Cerebellar cortex (tissue), 1 donor: ENCODE data around the gene CAPZB.
"Not testable (repeated sequence)": the region's sequence is repeated elsewhere in the genome, so short reads cannot be mapped to it uniquely, and the experiment has no call there.

ENCODE experiments used
- DNase-seq: peaks from one replicate; pipeline ENCODE4 v3.0.0-alpha.2; 2015; ENCODE audit warnings: low spot score

The CAPZB gene

GRCh38 chr1:19497443-19497842, 12.1 kb upstream of the CAPZB start:
- not testable (repeated sequence) for DNase-seq

GRCh38 chr1:19496527-19496874, 11.2 kb upstream of the CAPZB start:
- DNase-seq = no peak

GRCh38 chr1:19495799-19496526, 10.6 kb upstream of the CAPZB start:
- DNase-seq = no peak

GRCh38 chr1:19495000-19495656, 9.8 kb upstream of the CAPZB start:
- DNase-seq = no peak

- DNase-seq = no peak
Measured at GRCh38 chr1:19493547-19493946, 8.2 kb upstream of the CAPZB start.

- DNase-seq = no peak
Measured at GRCh38 chr1:19489996-19490395, 4.7 kb upstream of the CAPZB start.

- DNase-seq = no peak
Measured at GRCh38 chr1:19488136-19488535, 2.8 kb upstream of the CAPZB start.

GRCh38 chr1:19484798-19485361, 459 bp downstream of the CAPZB start:
- DNase-seq = no peak

GRCh38 chr1:19484338-19484797, 971 bp downstream of the CAPZB start:
- no peak for DNase-seq

- DNase-seq = no peak
Measured at GRCh38 chr1:19483691-19484090, 1.6 kb downstream of the CAPZB start.

- DNase-seq = no peak
Measured at GRCh38 chr1:19483261-19483660, 2.1 kb downstream of the CAPZB start.

GRCh38 chr1:19481826-19482398, 3.4 kb downstream of the CAPZB start:
- no peak for DNase-seq

GRCh38 chr1:19480282-19480681, 5.1 kb downstream of the CAPZB start:
- no peak for DNase-seq

GRCh38 chr1:19479351-19480120, 5.8 kb downstream of the CAPZB start:
- DNase-seq = no peak

- DNase-seq = no peak
Measured at GRCh38 chr1:19478322-19478721, 7.0 kb downstream of the CAPZB start.

GRCh38 chr1:19477284-19478249, 7.8 kb downstream of the CAPZB start:
- DNase-seq = no peak

GRCh38 chr1:19476450-19477190, 8.7 kb downstream of the CAPZB start:
- no peak for DNase-seq

GRCh38 chr1:19475296-19475695, 10.0 kb downstream of the CAPZB start:
- DNase-seq = no peak

GRCh38 chr1:19472174-19472573, 13.2 kb downstream of the CAPZB start:
- no peak for DNase-seq

GRCh38 chr1:19469004-19469403, 16.3 kb downstream of the CAPZB start:
- no peak for DNase-seq
